ENCODE measurements around the gene RANBP2. TPM values are rescaled to one million over a fixed set of nuclear protein-coding genes. Genes with fewer than 3 reads are reported as not detected.
A peak's percentile ranks its signal among the peaks of the same experiment; 100 is the strongest.

RANBP2 gene
- total and polyA plus RNA-seq, 9 of the 15 experiments (the other 6 are each of a cell fraction or from before 2014, with no cell fraction given) = 11.7 to 97.4 (median 48.1) TPM

DNA sequence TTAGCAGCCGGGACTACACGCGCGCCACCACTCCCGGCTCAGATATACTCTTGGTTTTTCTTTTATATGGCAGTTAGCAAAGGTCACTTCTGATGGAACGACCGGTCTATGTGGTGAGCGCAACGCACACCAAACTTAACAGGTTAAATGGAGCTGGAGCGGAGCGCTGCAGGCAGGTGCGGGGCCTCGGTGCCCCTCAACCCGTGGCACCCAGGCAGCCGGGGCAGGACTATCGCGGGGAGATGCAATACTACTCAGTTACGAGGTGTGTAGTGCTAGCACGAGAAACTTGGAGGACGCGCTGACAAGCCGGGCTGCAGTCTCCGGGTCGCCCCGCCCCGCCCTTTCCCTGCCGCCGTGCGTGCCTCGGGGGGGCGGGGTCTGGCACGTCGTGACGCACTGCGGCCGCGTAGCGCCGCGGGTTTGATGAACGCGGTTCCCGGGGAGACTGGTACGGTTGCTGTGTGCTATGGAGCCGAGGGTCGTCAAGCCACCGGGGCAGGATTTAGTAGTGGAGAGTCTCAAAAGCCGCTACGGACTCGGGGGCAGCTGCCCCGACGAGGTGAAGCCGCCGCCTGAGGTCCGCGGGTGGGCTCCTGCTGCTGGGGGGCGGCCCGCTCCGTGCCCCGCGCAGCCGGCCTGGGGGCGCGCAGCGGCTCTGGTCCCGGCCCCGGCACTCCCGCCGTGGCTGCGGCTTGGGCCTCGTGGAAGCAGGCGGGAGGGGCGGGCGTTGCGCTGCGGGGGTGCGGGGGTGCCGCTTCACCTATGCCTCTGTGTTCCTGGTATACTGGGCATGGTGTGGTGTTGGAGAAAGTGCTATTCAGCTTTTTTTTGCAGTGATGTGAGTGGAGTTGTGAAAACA lies 67.3 kb downstream of the RANBP2 start, which contains the start of gene CCDC138 (continued):
- TF ChIP-seq RBBP5 (IDR thresholded peaks at IDR 0.05; ENCODE audit: borderline replicate concordance, insufficient read depth, low read length, poor library complexity, severe bottlenecking) = peak; percentile 96
- TF ChIP-seq ZNF57 (CRISPR knock-in tag; IDR thresholded peaks at IDR 0.05) = no peak
- TF ChIP-seq, protein P1, sequence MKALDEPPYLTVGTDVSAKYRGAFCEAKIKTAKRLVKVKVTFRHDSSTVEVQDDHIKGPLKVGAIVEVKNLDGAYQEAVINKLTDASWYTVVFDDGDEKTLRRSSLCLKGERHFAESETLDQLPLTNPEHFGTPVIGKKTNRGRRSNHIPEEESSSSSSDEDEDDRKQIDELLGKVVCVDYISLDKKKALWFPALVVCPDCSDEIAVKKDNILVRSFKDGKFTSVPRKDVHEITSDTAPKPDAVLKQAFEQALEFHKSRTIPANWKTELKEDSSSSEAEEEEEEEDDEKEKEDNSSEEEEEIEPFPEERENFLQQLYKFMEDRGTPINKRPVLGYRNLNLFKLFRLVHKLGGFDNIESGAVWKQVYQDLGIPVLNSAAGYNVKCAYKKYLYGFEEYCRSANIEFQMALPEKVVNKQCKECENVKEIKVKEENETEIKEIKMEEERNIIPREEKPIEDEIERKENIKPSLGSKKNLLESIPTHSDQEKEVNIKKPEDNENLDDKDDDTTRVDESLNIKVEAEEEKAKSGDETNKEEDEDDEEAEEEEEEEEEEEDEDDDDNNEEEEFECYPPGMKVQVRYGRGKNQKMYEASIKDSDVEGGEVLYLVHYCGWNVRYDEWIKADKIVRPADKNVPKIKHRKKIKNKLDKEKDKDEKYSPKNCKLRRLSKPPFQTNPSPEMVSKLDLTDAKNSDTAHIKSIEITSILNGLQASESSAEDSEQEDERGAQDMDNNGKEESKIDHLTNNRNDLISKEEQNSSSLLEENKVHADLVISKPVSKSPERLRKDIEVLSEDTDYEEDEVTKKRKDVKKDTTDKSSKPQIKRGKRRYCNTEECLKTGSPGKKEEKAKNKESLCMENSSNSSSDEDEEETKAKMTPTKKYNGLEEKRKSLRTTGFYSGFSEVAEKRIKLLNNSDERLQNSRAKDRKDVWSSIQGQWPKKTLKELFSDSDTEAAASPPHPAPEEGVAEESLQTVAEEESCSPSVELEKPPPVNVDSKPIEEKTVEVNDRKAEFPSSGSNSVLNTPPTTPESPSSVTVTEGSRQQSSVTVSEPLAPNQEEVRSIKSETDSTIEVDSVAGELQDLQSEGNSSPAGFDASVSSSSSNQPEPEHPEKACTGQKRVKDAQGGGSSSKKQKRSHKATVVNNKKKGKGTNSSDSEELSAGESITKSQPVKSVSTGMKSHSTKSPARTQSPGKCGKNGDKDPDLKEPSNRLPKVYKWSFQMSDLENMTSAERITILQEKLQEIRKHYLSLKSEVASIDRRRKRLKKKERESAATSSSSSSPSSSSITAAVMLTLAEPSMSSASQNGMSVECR (CRISPR knock-in tag; IDR thresholded peaks at IDR 0.05) = peak; percentile 24; the same call in 1 of the 2 replicates
- no peak for TF ChIP-seq NUFIP1 (IDR thresholded peaks at IDR 0.05; ENCODE audit: partially characterized antibody)
- no peak for TF ChIP-seq CAMTA2 (CRISPR knock-in tag; conservative IDR thresholded peaks at IDR 0.05)
- TF ChIP-seq ZNF436 (CRISPR knock-in tag; IDR thresholded peaks at IDR 0.05) = no peak
- TF ChIP-seq POLR2A (conservative IDR thresholded peaks at IDR 0.05) = peak; percentile 89
- peak; percentile 97 for TF ChIP-seq CXXC5 (CRISPR knock-in tag; IDR thresholded peaks at IDR 0.05)
- no peak for TF ChIP-seq SNIP1 (IDR thresholded peaks at IDR 0.05; ENCODE audit: low read depth)
- no peak for TF ChIP-seq BRD9 (IDR thresholded peaks at IDR 0.05; ENCODE audit: low read depth, partially characterized antibody)
- TF ChIP-seq, protein P2, sequence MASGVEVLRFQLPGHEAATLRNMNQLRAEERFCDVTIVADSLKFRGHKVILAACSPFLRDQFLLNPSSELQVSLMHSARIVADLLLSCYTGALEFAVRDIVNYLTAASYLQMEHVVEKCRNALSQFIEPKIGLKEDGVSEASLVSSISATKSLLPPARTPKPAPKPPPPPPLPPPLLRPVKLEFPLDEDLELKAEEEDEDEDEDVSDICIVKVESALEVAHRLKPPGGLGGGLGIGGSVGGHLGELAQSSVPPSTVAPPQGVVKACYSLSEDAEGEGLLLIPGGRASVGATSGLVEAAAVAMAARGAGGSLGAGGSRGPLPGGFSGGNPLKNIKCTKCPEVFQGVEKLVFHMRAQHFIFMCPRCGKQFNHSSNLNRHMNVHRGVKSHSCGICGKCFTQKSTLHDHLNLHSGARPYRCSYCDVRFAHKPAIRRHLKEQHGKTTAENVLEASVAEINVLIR (CRISPR knock-in tag; IDR thresholded peaks at IDR 0.05) = peak; percentile 65
- TF ChIP-seq TCF3 (CRISPR knock-in tag; IDR thresholded peaks at IDR 0.05) = 0 out of 2 replicates have a peak, but pooled peaks have one; percentile 13
- TF ChIP-seq YY1 (IDR thresholded peaks at IDR 0.05; ENCODE audit: borderline replicate concordance in 1 of 3, control insufficient read depth in 1 of 3, extremely low read depth in 1 of 3, insufficient read depth in 3 of 3, insufficient read length in 1 of 3, insufficient replicate concordance in 2 of 3, low read depth in 1 of 3, low read length in 2 of 3) = peak in 2 of 3 experiments; percentile 49 to 70
- no peak for TF ChIP-seq HDAC3 (IDR thresholded peaks at IDR 0.05; ENCODE audit: borderline replicate concordance, partially characterized antibody)
- TF ChIP-seq ZSCAN29 (IDR thresholded peaks at IDR 0.05) = no peak
